Astrocyte (in vitro differentiated cells and primary cell): Measurements from ENCODE around the gene SMIM41. TPM values are rescaled to one million over a fixed set of nuclear protein-coding genes. Genes with fewer than 3 reads are reported as not detected.

ENCODE experiments used
- DNase-seq: peaks from one replicate; pipeline ENCODE4 v3.0.0-alpha.2; 2010; ENCODE audit warnings: low read depth
- FAIRE-seq: peaks from 2 replicates; lab custom pipeline; 2011; peaks lifted over from hg19 to GRCh38; lab: Jason Lieb, UNC
- H2AFZ ChIP-seq: 2 replicates; pipeline ENCODE4 v1.6.0; 2012; ENCODE audit warnings: low read depth, low read length, inconsistent platforms
- H3K27ac ChIP-seq: 2 replicates; pipeline ENCODE4 v1.5.1; 2011; ENCODE audit warnings: low read depth, low read length, inconsistent platforms
- H3K27me3 ChIP-seq: 2 replicates; pipeline ENCODE4 v1.6.0; 2011; ENCODE audit warnings: low read length, inconsistent platforms; ENCODE audit not compliant: insufficient read depth
- H3K36me3 ChIP-seq: 2 replicates; pipeline ENCODE4 v1.5.1; 2011; ENCODE audit warnings: low read length, inconsistent platforms; ENCODE audit not compliant: insufficient read depth
- H3K4me1 ChIP-seq: 2 replicates; pipeline ENCODE4 v1.5.1; 2011; ENCODE audit warnings: low read length, inconsistent platforms; ENCODE audit not compliant: insufficient read depth
- H3K4me2 ChIP-seq: 2 replicates; pipeline ENCODE4 v1.6.0; 2012; ENCODE audit warnings: low read length, inconsistent platforms
- H3K4me3 ChIP-seq: 2 replicates; pipeline ENCODE4 v1.5.1; 2011; ENCODE audit warnings: low read depth, mild to moderate bottlenecking, low read length, inconsistent platforms; ENCODE audit not compliant: insufficient read depth
- H3K79me2 ChIP-seq: 2 replicates; pipeline ENCODE4 v1.6.0; 2012; ENCODE audit warnings: mild to moderate bottlenecking, low read length, inconsistent platforms; ENCODE audit not compliant: insufficient read depth
- H3K9ac ChIP-seq: 2 replicates; pipeline ENCODE4 v1.6.0; 2012; ENCODE audit warnings: mild to moderate bottlenecking, low read length, inconsistent platforms
- H3K9me3 ChIP-seq: 2 replicates; pipeline ENCODE4 v1.5.1; 2012; ENCODE audit warnings: low read depth, mild to moderate bottlenecking, low read length, inconsistent platforms; ENCODE audit not compliant: insufficient read depth
- H4K20me1 ChIP-seq: 2 replicates; pipeline ENCODE4 v1.6.0; 2012; ENCODE audit warnings: low read length, inconsistent platforms; ENCODE audit not compliant: insufficient read depth
- H3K27ac Mint-ChIP-seq: one replicate; pipeline ENCODE4 v1.8.0; 2021; ENCODE audit warnings: mild to moderate bottlenecking, mixed read lengths; ENCODE audit not compliant: unreplicated experiment
- H3K27me3 Mint-ChIP-seq: one replicate; pipeline ENCODE4 v1.8.0; 2021; ENCODE audit warnings: low read depth, mixed read lengths; ENCODE audit not compliant: unreplicated experiment
- H3K36me3 Mint-ChIP-seq: one replicate; pipeline ENCODE4 v1.8.0; 2021; ENCODE audit warnings: low read depth, mixed read lengths; ENCODE audit not compliant: unreplicated experiment
- H3K4me1 Mint-ChIP-seq: one replicate; pipeline ENCODE4 v1.8.0; 2021; ENCODE audit warnings: low read depth, mixed read lengths; ENCODE audit not compliant: unreplicated experiment
- H3K4me3 Mint-ChIP-seq: one replicate; pipeline ENCODE4 v1.8.0; 2021; ENCODE audit warnings: mild to moderate bottlenecking, moderate library complexity, mixed read lengths; ENCODE audit not compliant: unreplicated experiment
- H3K9me3 Mint-ChIP-seq: one replicate; pipeline ENCODE4 v1.8.0; 2021; ENCODE audit warnings: mild to moderate bottlenecking, mixed read lengths; ENCODE audit not compliant: unreplicated experiment
- CTCF ChIP-seq: IDR thresholded peaks from 2 replicates; pipeline ENCODE4 v1.5.1; 2011; ENCODE audit warnings: low read depth, mild to moderate bottlenecking, inconsistent platforms, low read length, moderate library complexity; ENCODE audit not compliant: insufficient read depth
- EZH2 ChIP-seq: IDR thresholded peaks from 2 replicates; pipeline ENCODE4 v1.6.1; 2012; ENCODE audit warnings: mild to moderate bottlenecking, low read length, inconsistent platforms; ENCODE audit not compliant: insufficient read depth
- total RNA-seq: library from RNA; stranded (reverse); gene quantifications from 2 replicates; pipeline ENCODE4 v1.2.1, GENCODE V29; 2021

SMIM41 gene
- total RNA-seq, 1 donor from 2014 or later = 0.18 TPM

- H3K27ac ChIP-seq = no peak overlapping the region
- no peak overlapping the region for H3K4me2 ChIP-seq
- H3K9me3 ChIP-seq = no peaks in the 10 kb centered on the region
- no peaks in the 10 kb centered on the region for H4K20me1 ChIP-seq
- Mint-ChIP-seq H3K9me3 (peaks cover 1% of the 10 kb centered on the region), H3K36me3 (peaks cover 3% of the 10 kb centered on the region), H3K27me3 (peaks cover 28% of the 10 kb centered on the region), H3K27ac (no peak overlapping the region), H3K4me1 (no peaks in the 10 kb centered on the region), H3K4me3 (no peak overlapping the region)
- DNase-seq = no peak
- TF ChIP-seq EZH2 = no peak
- no peak for TF ChIP-seq CTCF
- no peaks in the 10 kb centered on the region for H3K36me3 ChIP-seq
- H3K9ac ChIP-seq = no peak overlapping the region
- H3K4me1 ChIP-seq = no peaks in the 10 kb centered on the region
- peaks cover 11% of the 10 kb centered on the region for H3K27me3 ChIP-seq
- H3K79me2 ChIP-seq = no peaks in the 10 kb centered on the region
- H3K4me3 ChIP-seq = no peak overlapping the region
- FAIRE-seq = no peak
- no peak overlapping the region for H2AFZ ChIP-seq
Observed at GRCh38 chr12:52130711-52131110, 51.2 kb downstream of the SMIM41 start.

- no peaks in the 10 kb centered on the region for H4K20me1 ChIP-seq
- H3K4me1 Mint-ChIP-seq = no peaks in the 10 kb centered on the region
- FAIRE-seq (no peak), DNase-seq (no peak)
- H3K36me3 ChIP-seq = no peaks in the 10 kb centered on the region
- peaks cover 1% of the 10 kb centered on the region for H3K9me3 Mint-ChIP-seq
- H3K27me3 ChIP-seq = peaks cover 11% of the 10 kb centered on the region
- H3K4me2 ChIP-seq = no peak overlapping the region
- TF ChIP-seq CTCF (no peak), EZH2 (no peak)
- H3K27ac Mint-ChIP-seq = no peak overlapping the region
- no peak overlapping the region for H3K9ac ChIP-seq
- peaks cover 30% of the 10 kb centered on the region for H3K27me3 Mint-ChIP-seq
- no peak overlapping the region for H3K4me3 Mint-ChIP-seq
- no peak overlapping the region for H3K27ac ChIP-seq
- no peaks in the 10 kb centered on the region for H3K9me3 ChIP-seq
- no peaks in the 10 kb centered on the region for H3K4me1 ChIP-seq
- H3K36me3 Mint-ChIP-seq = peaks cover 3% of the 10 kb centered on the region
- H3K79me2 ChIP-seq = no peaks in the 10 kb centered on the region
- H2AFZ ChIP-seq = no peak overlapping the region
- H3K4me3 ChIP-seq = no peak overlapping the region
Observed at GRCh38 chr12:52132754-52133161, 53.3 kb downstream of the SMIM41 start.

- no peak overlapping the region for H3K4me3 Mint-ChIP-seq
- peaks cover 34% of the 10 kb centered on the region for H3K27me3 Mint-ChIP-seq
- peaks cover 4% of the 10 kb centered on the region for H3K4me1 Mint-ChIP-seq
- no peaks in the 10 kb centered on the region for H3K9me3 Mint-ChIP-seq
- TF ChIP-seq CTCF = no peak
- TF ChIP-seq EZH2 = no peak
- Histone ChIP-seq H2AFZ (no peak overlapping the region), H3K4me1 (no peaks in the 10 kb centered on the region), H3K27ac (no peak overlapping the region), H3K4me3 (no peak overlapping the region), H3K4me2 (no peak overlapping the region), H3K9me3 (no peaks in the 10 kb centered on the region), H3K27me3 (peaks cover 8% of the 10 kb centered on the region), H3K79me2 (no peaks in the 10 kb centered on the region), H4K20me1 (no peaks in the 10 kb centered on the region), H3K9ac (no peak overlapping the region), H3K36me3 (no peaks in the 10 kb centered on the region)
- DNase-seq (no peak), FAIRE-seq (no peak)
- no peak overlapping the region for H3K27ac Mint-ChIP-seq
- H3K36me3 Mint-ChIP-seq = no peaks in the 10 kb centered on the region
Observed at GRCh38 chr12:52137746-52138145, 58.2 kb downstream of the SMIM41 start.
